ENCODE results near the gene ICAM4.
"Not testable (repeated sequence)": the region's sequence is repeated elsewhere in the genome, so short reads cannot be mapped to it uniquely, and the experiment has no call there.

DNA sequence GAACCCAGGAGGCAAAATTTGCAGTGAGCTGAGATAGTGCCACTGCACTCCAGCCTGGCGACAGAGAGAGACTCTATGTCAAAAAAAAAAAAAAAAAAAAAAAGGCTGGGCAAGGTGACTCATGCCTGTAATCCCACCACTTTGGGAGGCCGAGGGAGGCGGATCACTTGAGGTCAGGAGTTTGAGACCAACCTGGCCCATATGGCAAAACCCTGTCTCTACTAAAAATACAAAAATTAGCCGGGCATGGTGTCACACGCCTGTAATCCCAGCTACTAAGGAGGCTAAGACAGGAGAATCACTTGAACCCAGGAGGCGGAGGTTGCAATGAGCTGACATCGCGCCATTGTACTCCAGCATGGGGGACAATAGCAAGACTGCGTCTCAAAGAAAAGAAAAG, 50.0 kb downstream of the ICAM4 start:
- TF ChIP-seq, protein P1, sequence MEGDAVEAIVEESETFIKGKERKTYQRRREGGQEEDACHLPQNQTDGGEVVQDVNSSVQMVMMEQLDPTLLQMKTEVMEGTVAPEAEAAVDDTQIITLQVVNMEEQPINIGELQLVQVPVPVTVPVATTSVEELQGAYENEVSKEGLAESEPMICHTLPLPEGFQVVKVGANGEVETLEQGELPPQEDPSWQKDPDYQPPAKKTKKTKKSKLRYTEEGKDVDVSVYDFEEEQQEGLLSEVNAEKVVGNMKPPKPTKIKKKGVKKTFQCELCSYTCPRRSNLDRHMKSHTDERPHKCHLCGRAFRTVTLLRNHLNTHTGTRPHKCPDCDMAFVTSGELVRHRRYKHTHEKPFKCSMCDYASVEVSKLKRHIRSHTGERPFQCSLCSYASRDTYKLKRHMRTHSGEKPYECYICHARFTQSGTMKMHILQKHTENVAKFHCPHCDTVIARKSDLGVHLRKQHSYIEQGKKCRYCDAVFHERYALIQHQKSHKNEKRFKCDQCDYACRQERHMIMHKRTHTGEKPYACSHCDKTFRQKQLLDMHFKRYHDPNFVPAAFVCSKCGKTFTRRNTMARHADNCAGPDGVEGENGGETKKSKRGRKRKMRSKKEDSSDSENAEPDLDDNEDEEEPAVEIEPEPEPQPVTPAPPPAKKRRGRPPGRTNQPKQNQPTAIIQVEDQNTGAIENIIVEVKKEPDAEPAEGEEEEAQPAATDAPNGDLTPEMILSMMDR (IDR thresholded peaks at IDR 0.05; ENCODE audit: control extremely low read depth in 1 of 3, insufficient read depth in 1 of 3, low read depth in 1 of 3, low read length in 3 of 3) = not testable (repeated sequence)
- not testable (repeated sequence) for TF ChIP-seq POLR2A (IDR thresholded peaks at IDR 0.05; ENCODE audit: control extremely low read depth in 1 of 2, low read depth in 2 of 2, low read length in 2 of 2); CBX5 (IDR thresholded peaks at IDR 0.05; ENCODE audit: low read depth, low read length)
